Breast epithelium (tissue), 3 donors: ENCODE results near the gene ALDH1L1.

Experiments
- POLR2A ChIP-seq: fragments of 450-650 bp; IDR thresholded peaks from one replicate; pipeline ENCODE4 v1.6.1; 2016; ENCODE audit warnings: antibody characterized with exemption, mild to moderate bottlenecking, moderate library complexity
- POLR2AphosphoS5 ChIP-seq, 3 donors: sonication (generic); formaldehyde crosslinking; IDR thresholded peaks; one replicate each; pipeline ENCODE4 v1.6.1; 2017; ENCODE audit warnings: antibody characterized with exemption in 3 of 3
- TF ChIP-seq, protein P1 (sequence below), 3 donors: fragments of 450-650 bp; IDR thresholded peaks; one replicate each; pipeline ENCODE4 v1.5.1; 2016 to 2017; ENCODE audit warnings: antibody characterized with exemption in 3 of 3, mild to moderate bottlenecking in 3 of 3, moderate library complexity in 3 of 3

GRCh38 chr3:126161309-126161708 lies 19.1 kb downstream of the ALDH1L1 start:
- TF ChIP-seq, protein P1, sequence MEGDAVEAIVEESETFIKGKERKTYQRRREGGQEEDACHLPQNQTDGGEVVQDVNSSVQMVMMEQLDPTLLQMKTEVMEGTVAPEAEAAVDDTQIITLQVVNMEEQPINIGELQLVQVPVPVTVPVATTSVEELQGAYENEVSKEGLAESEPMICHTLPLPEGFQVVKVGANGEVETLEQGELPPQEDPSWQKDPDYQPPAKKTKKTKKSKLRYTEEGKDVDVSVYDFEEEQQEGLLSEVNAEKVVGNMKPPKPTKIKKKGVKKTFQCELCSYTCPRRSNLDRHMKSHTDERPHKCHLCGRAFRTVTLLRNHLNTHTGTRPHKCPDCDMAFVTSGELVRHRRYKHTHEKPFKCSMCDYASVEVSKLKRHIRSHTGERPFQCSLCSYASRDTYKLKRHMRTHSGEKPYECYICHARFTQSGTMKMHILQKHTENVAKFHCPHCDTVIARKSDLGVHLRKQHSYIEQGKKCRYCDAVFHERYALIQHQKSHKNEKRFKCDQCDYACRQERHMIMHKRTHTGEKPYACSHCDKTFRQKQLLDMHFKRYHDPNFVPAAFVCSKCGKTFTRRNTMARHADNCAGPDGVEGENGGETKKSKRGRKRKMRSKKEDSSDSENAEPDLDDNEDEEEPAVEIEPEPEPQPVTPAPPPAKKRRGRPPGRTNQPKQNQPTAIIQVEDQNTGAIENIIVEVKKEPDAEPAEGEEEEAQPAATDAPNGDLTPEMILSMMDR (IDR thresholded peaks at IDR 0.05) = no peak
- TF ChIP-seq POLR2A = no peak
- TF ChIP-seq POLR2AphosphoS5 (IDR thresholded peaks at IDR 0.05) = no peak
